Activated effector memory CD4-positive, alpha-beta T cell treated with anti-CD3 and anti-CD28 coated beads, Interleukin-2, amount 50 U/mL, for 16 hours (primary cell): Measurements from ENCODE around the gene TMEM100.

Source experiments
- DNase-seq: peaks from one replicate; pipeline ENCODE4 v3.0.0-alpha.2; 2020

TMEM100 gene

GRCh38 chr17:55722742-55723487, at the start of gene TMEM100:
TMEM100 (minus strand) TSS chr17:55722864; CDS start chr17:55721070, 1,794 bp downstream.
- DNase-seq, result no peak

- DNase-seq, result no peak
These were observed 49.4 kb upstream of the TMEM100 start for GRCh38 chr17:55772086-55772485.

GRCh38 chr17:55770196-55770870, 47.7 kb upstream of the TMEM100 start:
- no peak for DNase-seq

- DNase-seq, result no peak
These were observed 46.9 kb upstream of the TMEM100 start for GRCh38 chr17:55769625-55770000.

- no peak for DNase-seq
These were observed 46.4 kb upstream of the TMEM100 start for GRCh38 chr17:55768936-55769624.

- DNase-seq, result no peak
These were observed 42.8 kb upstream of the TMEM100 start for GRCh38 chr17:55765472-55765871.

- DNase-seq, result no peak
These were observed 41.9 kb upstream of the TMEM100 start for GRCh38 chr17:55764610-55765009.

- DNase-seq, result no peak
These were observed 41.2 kb upstream of the TMEM100 start for GRCh38 chr17:55763856-55764255.

- DNase-seq, result no peak
These were observed 39.6 kb upstream of the TMEM100 start for GRCh38 chr17:55762086-55762858.

- no peak for DNase-seq
These were observed 38.1 kb upstream of the TMEM100 start for GRCh38 chr17:55760643-55761355.

GRCh38 chr17:55758171-55758570, 35.5 kb upstream of the TMEM100 start:
- no peak for DNase-seq

- no peak for DNase-seq
These were observed 35.0 kb upstream of the TMEM100 start for GRCh38 chr17:55757659-55758058.

GRCh38 chr17:55756689-55757088, 34.0 kb upstream of the TMEM100 start:
- DNase-seq, result no peak

- DNase-seq, result no peak
These were observed 29.1 kb upstream of the TMEM100 start for GRCh38 chr17:55751720-55752250.

- DNase-seq, result peak; percentile 93
These were observed 28.3 kb upstream of the TMEM100 start, which contains the start of gene PCTP for GRCh38 chr17:55750750-55751657. PCTP (plus strand) TSS chr17:55751051; CDS start chr17:55751104, 53 bp downstream.

GRCh38 chr17:55749985-55750384, 27.3 kb upstream of the TMEM100 start:
- no peak for DNase-seq

GRCh38 chr17:55748841-55749240, 26.2 kb upstream of the TMEM100 start:
- DNase-seq, result no peak

GRCh38 chr17:55747209-55747608, 24.5 kb upstream of the TMEM100 start:
- DNase-seq, result no peak

GRCh38 chr17:55746466-55746865, 23.8 kb upstream of the TMEM100 start:
- DNase-seq, result no peak

GRCh38 chr17:55745258-55745657, 22.6 kb upstream of the TMEM100 start:
- no peak for DNase-seq

- no peak for DNase-seq
These were observed 20.5 kb upstream of the TMEM100 start for GRCh38 chr17:55743103-55743679.
